Activated CD4-positive, alpha-beta T cell treated with anti-CD3 and anti-CD28 coated beads, Interleukin-2, amount 50 U/mL, for 16 hours (primary cell): ENCODE results near the gene HNRNPUL1.

Source experiments
- DNase-seq: peaks from one replicate; pipeline ENCODE4 v3.0.0-alpha.2; 2020

Gene HNRNPUL1

DNA sequence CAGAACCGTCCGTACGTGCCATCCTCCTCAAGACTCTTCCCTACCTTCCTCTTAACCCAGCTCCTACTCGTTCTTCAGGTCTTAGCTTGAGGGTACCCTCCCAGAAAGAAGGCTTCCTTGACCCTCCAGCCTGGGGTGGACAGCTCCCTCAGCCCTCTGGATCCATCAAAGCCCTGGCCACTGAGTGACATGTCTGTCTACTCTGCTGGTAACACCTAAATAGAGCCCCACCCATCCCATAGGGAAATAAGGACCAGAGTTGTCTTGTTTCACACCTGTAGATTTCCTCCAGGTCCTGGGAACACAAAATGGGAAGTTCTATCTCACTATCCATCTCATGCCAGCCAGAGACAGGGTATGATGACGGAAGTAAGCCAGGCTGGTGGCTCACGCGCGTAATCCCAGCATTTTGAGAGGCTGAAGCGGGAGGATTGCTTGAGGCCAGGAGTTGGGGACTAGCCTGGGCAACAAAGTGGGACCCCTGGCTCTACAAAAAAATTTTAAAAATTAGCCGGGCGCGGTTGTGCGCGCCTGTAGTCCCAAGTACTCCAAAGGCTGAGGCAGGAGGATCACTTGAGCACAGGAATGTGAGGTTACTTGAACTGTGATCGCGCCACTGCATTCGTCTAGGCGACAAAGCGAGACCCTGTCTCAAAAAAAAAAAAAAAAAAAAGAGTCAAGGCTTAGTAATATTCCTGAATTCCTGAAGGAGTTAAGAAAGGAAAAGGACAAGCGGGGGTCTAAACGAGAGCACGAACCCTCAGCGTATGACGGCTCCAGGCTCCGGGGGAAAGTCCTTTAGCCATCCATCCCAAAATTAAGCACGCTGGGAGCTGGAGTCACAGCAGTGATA lies 45.2 kb downstream of the HNRNPUL1 start:
- DNase-seq, result peak; percentile 32

DNA sequence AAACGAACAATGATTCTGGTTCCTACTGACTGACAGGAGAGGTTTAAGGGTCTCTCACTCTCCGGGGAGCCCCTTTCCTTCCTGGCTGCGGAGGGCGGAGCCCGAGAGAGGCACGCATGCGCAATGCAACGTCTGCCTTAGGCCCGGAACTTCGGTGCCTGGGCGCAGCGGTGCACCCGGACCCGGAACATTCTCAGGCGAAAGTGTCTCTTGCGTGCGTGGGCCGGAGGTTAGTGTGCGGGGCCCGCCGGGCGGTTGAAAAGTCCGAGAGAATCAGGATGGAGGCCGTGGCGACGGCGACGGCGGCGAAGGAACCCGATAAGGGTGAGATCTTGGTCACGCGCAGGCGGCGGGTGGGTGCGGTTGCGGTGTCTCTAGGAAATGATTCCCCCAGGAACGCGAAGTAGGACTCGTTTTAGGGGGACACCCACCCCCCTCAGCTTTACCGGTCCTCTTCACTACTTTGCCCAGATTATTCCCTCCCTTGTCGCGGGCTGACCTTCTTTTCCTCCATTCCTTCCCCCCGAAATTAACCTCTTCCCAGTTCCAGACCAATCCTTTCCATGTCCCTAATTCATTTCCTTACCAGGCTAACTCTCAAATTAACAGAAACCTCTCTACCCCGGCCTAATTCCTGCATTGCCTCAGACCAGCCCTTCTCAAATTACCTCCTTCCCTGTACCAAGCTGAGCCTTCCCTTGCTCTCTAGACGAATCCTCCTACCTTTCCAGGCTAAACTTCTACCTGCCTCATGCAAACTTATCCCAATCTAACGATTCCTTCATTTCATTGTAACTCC lies 46.1 kb downstream of the HNRNPUL1 start, which contains the start of gene CCDC97:
Gene CCDC97, plus strand, starts transcription at position 140 of the 799 bp plus-strand sequence. Its CDS starts 139 bp downstream, at position 279.
- peak; percentile 90 for DNase-seq

DNA sequence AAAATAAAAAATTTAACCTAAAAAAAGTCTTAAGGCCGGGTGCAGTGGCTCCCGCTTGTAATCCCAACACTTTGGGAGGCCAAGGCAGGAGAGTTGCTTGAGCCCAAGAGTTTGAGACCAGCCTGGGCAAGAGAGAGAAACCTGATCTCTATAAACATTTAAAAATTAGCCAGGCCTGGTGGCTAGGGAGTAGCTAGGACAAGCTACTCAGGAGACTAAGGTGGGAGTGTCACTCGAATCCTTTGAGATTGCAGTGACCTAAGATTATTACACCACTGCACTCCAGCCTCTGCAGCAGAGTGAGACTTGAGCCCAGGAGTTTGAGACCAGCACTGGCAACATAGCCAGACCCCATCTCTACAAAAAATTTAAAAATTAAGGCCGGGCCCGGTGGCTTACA lies 46.9 kb downstream of the HNRNPUL1 start:
- DNase-seq, result no peak

DNA sequence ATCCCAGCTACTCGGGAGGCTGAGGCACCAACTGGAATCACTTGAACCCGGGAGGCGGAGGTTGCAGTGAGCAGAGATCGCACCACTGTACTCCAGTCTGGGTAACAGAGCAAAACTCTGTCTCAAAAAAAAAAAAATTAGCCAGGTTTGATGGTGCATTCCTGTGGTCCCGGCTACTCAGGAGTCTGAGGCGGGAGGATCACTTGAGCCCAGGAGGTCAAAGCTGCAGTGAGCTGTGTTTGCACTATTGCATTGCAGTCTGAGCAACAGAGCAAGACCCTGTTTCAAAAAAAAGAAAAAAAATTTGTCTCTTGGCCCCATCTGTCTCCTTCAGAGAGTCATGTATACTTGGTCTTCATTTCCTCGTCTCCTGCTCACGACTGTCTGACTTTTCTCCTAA lies 47.4 kb downstream of the HNRNPUL1 start:
- DNase-seq, result no peak

DNA sequence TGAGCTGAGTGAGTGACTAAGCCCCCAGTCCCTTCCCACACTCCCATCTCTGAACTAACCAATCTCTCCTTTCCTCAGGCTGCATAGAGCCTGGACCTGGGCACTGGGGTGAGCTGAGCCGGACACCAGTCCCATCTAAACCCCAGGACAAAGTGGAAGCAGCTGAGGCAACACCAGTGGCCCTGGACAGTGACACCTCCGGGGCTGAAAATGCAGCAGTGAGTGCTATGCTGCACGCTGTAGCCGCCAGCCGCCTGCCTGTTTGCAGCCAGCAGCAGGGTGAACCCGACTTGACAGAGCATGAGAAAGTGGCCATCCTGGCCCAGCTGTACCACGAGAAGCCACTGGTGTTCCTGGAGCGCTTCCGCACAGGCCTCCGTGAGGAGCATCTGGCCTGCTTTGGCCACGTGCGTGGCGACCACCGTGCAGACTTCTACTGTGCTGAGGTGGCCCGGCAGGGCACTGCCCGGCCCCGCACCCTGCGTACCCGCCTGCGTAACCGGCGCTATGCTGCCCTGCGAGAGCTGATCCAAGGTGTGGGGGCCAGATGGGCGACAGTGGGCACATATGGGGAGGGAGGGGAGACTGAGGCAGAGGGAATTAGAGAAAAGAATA lies 52.2 kb downstream of the HNRNPUL1 start:
- no peak for DNase-seq

DNA sequence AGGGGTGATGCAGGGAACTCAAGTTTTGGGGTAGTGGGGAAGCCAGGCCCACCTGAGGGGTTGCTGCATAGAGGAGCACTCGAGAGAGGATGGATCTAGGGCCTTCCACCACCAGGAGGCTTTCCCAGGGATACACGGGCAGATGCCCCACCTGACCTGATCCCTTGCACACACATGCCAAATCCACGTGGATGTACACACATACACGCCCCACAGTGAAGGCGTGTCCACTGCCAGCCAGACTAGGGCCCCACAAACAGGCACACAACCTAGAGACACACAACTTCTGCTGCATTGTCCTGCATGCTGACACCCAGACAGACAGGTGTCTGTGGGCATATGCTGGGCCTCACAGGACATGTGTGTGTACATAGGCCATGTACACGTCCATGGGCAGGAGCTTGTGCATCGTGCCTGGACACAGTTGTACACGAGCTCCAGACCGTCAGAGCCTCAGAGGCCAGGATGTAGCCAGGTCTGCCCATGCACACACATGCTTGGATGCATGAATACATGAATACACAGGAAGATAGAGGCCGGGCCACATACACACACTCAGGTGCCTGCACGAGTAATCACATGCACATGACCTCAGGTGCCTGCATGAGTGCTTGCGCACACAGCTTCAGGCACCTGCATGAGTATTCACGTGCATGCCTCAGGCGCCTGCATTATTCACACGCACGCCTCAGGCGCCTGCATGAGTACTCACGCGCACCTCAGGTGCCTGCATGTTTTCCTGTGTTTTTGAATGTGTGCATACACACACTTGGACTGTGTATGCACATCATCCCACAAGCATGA lies 54.7 kb downstream of the HNRNPUL1 start:
- DNase-seq, result no peak

DNA sequence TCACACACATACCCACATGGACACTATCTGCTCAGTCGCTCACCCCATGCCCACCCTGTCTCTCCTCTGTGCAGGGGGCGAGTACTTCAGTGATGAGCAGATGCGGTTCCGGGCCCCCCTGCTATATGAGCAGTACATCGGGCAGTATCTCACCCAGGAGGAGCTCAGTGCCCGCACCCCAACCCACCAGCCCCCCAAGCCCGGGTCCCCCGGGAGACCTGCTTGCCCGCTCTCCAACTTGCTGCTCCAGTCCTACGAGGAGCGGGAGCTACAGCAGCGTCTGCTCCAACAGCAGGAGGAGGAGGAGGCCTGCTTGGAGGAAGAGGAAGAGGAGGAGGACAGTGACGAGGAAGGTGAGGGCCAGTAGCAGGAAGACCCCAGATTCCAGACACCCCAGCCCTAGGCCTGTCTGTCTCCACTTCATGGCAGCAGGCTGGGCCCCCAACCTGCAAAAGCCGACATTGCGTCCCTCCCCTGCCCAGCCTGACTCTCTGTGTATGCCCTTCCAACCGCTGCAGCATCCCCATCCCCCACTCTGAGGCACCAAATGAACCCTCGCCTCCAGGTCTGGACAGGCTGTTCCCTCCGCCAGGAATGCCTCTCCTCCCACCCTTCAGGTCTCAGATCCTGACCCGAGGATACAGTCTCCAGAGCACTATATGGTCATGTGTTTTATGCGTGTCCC lies 55.5 kb downstream of the HNRNPUL1 start:
- DNase-seq, result no peak

DNA sequence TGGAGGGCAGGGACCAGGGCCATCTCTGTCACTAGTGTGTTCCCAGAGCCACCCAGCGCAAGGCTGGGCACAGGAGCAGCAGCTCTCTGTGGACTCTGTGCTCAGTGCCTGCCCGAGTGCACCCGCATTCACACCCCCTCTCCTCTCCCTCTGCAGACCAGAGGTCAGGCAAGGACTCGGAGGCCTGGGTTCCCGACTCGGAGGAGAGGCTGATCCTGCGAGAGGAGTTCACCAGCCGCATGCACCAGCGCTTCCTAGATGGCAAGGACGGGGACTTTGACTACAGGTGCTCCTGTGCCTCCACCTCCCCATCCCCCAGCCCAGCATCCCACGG lies 56.0 kb downstream of the HNRNPUL1 start:
- no peak for DNase-seq

- no peak for DNase-seq
Observed at GRCh38 chr19:41320568-41320967, 56.4 kb downstream of the HNRNPUL1 start.

DNA sequence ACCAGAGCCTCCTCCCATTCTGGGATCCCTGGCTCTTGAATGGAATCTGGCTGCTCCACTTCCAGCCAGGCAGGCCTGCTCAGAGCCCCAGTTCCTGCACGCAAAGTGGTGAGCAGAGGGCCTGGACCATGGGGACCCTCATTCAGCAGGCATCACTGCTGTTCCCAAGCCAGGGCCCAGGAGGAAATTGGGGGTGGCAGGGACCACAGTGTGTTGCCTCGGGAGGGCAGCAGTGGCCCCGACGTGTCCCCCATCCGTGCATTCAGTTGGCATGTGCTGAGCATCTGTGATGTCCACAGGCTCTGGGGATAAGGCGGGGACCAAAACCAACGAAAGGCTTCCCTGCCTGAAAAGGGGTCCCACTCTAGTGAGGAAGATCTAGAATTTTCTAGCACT lies 57.0 kb downstream of the HNRNPUL1 start:
- DNase-seq, result no peak

GRCh38 chr19:41321600-41322270 lies 57.6 kb downstream of the HNRNPUL1 start:
- DNase-seq, result no peak

DNA sequence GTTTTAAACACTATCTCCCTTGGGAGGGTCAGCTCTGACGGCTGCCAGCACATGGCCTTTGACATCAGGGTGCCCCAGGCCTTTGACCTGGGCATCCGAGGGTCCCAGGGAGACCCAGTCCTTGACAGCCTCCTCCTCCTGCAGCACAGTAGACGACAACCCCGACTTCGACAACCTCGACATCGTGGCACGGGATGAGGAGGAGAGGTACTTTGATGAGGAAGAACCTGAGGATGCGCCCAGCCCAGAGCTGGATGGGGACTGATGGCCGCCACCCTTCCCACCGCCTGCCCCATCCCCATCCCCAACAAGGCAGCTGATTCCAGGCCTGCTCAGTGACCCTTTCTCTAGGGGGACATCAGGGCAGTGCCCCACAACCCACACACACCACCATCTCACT lies 58.3 kb downstream of the HNRNPUL1 start:
- DNase-seq, result no peak

DNA sequence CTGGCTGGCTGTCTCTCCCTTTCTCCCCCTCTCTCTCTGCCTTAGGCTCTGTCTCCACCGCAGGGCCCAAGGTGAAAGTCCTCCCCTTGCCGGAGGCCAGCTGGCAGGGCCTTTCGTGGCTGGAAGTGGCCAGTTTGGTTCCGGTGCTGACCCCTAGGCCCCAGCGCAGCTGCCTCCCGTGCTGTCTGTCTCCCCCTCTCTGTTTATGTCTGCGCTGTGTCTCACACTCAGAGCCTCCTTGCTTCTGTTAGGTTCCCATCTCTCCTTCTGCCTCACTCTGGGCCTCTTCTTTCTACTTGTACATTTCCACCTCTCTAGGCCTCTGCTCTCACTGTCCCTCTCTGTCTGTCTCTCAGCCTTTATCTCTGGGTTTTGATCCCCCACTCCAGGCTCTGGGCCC lies 58.9 kb downstream of the HNRNPUL1 start:
- no peak for DNase-seq

- DNase-seq, result no peak
Observed at GRCh38 chr19:41323430-41324125, 59.4 kb downstream of the HNRNPUL1 start.

DNA sequence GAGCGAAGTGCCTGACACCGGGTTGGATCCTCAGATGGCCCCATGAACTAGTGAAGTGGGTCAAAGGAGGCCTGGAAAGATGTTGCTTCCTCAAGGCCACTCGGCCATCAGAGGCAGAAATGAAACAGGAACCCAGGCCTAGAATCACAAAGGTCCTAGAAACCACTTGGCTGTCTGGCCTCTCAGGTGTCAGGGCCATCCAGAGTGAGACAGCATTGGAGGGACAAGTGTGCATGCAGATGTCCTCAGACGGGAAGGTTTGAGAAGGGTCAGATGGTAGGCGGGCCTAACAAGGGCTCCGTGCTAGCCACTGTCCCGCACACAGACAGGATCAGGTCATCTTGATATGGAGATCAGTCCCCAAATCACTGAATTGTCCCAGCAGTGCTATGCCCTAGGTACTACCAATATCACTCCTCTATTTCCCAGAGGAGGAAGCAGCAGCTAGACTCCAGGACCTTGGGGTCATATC lies 60.1 kb downstream of the HNRNPUL1 start:
- DNase-seq, result no peak

- DNase-seq, result no peak
Observed at GRCh38 chr19:41324921-41325639, 60.9 kb downstream of the HNRNPUL1 start.

- DNase-seq, result no peak
Observed at GRCh38 chr19:41325640-41325946, 61.4 kb downstream of the HNRNPUL1 start.

DNA sequence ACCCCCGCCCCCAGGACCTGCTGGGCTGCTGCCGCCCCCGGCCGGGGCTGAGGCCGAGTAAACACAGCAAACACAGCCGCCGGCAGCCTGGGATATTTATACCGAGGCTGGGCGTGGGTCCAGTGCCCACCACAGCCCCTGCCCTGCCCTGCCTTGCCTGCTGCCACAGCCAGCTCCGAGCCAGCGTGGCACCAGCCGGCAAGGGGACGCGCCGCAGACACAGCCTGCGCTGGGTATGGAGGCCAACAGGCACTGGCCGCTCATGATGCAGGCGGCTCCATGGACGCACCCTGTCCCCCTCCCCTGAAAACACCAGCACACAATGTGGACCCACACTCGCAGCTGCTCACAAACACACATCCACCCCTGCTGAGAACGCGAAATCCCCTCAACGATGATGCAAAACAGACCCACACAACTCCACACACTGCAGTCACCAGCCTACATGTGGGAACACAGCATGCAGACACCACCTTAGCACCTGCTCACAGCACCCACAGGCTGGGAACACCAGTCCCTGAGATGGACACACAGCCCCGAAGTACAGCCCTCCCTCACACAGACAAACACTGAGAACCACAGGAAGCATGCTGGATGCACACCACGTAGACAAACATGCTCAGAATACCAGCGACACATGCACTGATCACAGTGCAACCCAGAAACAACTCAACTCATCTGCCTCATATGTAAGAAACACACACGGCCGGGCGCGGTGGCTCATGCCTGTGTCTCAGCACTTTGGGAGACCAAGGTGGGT lies 62.0 kb downstream of the HNRNPUL1 start:
- DNase-seq, result peak; percentile 24

GRCh38 chr19:41327076-41327575 lies 63.0 kb downstream of the HNRNPUL1 start:
- no peak for DNase-seq
